Measurements from ENCODE around the gene SLC23A1.
"Not testable (repeated sequence)": the region's sequence is repeated elsewhere in the genome, so short reads cannot be mapped to it uniquely, and the experiment has no call there.

The SLC23A1 gene

GRCh38 chr5:139383275-139383992 lies at the start of gene SLC23A1:
Gene SLC23A1, minus strand, starts transcription at chr5:139383297. Its CDS starts 44 bp downstream, at chr5:139383253.
- DNase-seq (ENCODE audit: low spot score) = no peak

- no peak for DNase-seq (ENCODE audit: low spot score)
Observed at GRCh38 chr5:139431706-139432105, 48.6 kb upstream of the SLC23A1 start.

GRCh38 chr5:139430015-139430414 lies 46.9 kb upstream of the SLC23A1 start:
- DNase-seq (ENCODE audit: low spot score) = no peak

- no peak for DNase-seq (ENCODE audit: low spot score)
Observed at GRCh38 chr5:139426203-139426885, 43.2 kb upstream of the SLC23A1 start.

GRCh38 chr5:139425497-139425896 lies 42.4 kb upstream of the SLC23A1 start:
- DNase-seq (ENCODE audit: low spot score) = no peak

- peak; percentile 85 for DNase-seq (ENCODE audit: low spot score)
Observed at GRCh38 chr5:139422307-139422893, 39.3 kb upstream of the SLC23A1 start.

- DNase-seq (ENCODE audit: low spot score) = no peak
Observed at GRCh38 chr5:139419226-139420192, 36.4 kb upstream of the SLC23A1 start.

- no peak for DNase-seq (ENCODE audit: low spot score)
Observed at GRCh38 chr5:139418793-139419192, 35.7 kb upstream of the SLC23A1 start.

- peak; percentile 51 for DNase-seq (ENCODE audit: low spot score)
Observed at GRCh38 chr5:139417214-139417613, 34.1 kb upstream of the SLC23A1 start.

GRCh38 chr5:139416651-139417050 lies 33.6 kb upstream of the SLC23A1 start:
- no peak for DNase-seq (ENCODE audit: low spot score)

- DNase-seq (ENCODE audit: low spot score) = no peak
Observed at GRCh38 chr5:139415869-139416268, 32.8 kb upstream of the SLC23A1 start.

GRCh38 chr5:139415221-139415861 lies 32.2 kb upstream of the SLC23A1 start:
- peak; percentile 96 for DNase-seq (ENCODE audit: low spot score)

- peak; percentile 64 for DNase-seq (ENCODE audit: low spot score)
Observed at GRCh38 chr5:139414581-139415130, 31.6 kb upstream of the SLC23A1 start.

GRCh38 chr5:139413963-139414362 lies 30.9 kb upstream of the SLC23A1 start:
- no peak for DNase-seq (ENCODE audit: low spot score)

GRCh38 chr5:139413153-139413552 lies 30.1 kb upstream of the SLC23A1 start:
- DNase-seq (ENCODE audit: low spot score) = no peak

- no peak for DNase-seq (ENCODE audit: low spot score)
Observed at GRCh38 chr5:139410993-139411828, 28.1 kb upstream of the SLC23A1 start.

GRCh38 chr5:139410121-139410992 lies 27.3 kb upstream of the SLC23A1 start:
- DNase-seq (ENCODE audit: low spot score) = no peak

- DNase-seq (ENCODE audit: low spot score) = not testable (repeated sequence)
Observed at GRCh38 chr5:139409116-139409515, 26.0 kb upstream of the SLC23A1 start.

- no peak for DNase-seq (ENCODE audit: low spot score)
Observed at GRCh38 chr5:139408191-139408590, 25.1 kb upstream of the SLC23A1 start.

Data from pons (tissue), 1 donor.